SKM-1 (cell line): ENCODE data around the gene SUPT3H.
"Not testable (repeated sequence)": the region's sequence is repeated elsewhere in the genome, so short reads cannot be mapped to it uniquely, and the experiment has no call there.

Experiments
- DNase-seq: peaks from one replicate; lab custom pipeline; 2025; ENCODE audit not compliant: unreplicated experiment; lab: John Stamatoyannopoulos, UW

SUPT3H gene

DNA sequence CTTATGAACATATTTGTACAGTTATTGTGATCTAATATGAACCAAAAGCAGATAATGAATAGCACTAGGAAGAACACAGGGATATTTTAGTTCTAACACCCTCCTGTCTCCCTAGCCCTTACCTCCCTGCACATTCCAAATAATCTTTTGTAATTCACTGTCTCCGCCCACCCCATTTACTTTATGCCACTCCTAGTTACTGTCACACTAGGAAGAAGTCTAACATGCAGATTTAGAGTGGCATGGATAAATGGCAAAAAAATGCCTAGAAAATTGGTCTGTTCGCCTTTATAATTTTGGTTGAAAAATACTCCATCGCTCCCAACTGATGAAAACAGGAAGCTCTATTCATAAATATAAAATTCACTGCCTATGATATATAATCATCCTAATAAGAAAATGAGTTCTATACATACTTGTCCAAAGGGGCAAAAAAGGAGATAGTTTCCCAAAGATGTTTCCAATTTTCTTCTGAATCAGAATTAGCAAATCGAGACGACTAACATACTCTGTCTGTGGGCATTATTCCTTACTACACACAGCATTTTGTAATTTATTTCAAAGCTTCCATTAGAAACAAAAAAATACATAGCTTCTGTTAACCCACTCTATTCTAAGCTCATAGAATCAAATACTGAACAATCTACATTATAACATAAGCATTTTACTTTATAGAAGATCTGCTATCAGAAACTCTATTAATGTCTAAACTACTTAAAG lies 50.9 kb downstream of the SUPT3H start:
- DNase-seq, result no peak

DNA sequence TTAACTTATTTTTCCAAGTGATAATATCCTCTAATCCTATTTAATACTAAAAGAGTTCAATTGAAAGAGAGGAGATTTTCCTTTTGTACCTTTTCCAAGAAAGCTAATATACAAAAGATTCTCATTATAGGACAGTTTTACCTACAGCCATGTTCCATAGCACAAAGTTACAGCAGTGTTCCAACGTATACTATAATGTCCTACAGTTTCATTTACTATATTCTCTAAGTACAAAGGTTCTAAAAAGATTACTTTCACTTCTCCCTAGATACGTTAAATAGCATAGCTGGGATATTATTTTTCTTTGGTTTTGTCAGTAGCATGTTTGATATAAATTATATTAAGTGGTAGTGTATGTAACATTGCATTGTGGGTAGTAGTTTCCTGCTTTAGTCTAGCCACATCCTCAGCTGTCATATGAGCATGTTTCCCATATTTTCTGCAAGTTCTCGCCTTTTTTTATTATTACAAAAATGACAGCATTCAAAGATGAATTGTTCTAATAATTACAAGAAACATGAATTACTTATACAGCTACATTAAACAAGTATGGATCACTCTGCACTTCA lies 54.0 kb downstream of the SUPT3H start:
- no peak for DNase-seq

DNA sequence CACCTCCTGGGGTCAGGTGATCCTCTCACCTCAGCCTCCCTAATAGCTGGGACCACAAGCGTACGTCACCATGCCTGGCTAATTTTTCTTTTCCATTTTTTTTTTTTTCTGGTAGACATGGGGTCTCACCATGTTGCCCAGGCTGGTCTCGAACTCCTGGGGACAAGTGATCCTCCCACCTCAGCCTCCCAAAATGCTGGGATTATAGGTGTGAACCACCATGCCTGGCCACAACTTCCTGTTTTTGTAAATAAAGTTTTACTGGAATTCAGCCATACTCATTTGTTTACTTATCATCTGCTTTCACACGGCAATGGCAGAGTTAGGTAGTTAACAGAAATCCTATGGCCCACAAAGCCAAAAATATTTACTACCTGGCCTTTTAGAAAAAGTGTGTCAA lies 57.4 kb downstream of the SUPT3H start:
- DNase-seq, result no peak

DNA sequence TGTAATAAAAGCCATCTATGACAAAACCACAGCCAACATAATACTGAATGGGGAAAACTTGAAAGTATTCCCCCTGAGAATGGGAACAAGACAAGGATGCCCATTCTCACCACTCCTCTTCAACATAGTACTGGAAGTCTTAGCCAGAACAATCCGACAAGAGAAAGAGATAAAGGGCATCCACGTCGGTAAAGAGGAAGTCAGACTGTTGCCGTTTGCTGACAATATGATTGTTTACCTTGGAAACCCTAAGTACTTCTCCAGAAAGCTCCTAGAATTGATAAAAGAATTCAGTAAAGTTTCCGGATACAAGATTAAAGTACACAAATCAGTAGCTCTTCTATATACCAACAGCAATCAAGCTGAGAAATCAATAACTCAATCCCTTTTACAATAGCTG lies 63.6 kb downstream of the SUPT3H start:
- no peak for DNase-seq

DNA sequence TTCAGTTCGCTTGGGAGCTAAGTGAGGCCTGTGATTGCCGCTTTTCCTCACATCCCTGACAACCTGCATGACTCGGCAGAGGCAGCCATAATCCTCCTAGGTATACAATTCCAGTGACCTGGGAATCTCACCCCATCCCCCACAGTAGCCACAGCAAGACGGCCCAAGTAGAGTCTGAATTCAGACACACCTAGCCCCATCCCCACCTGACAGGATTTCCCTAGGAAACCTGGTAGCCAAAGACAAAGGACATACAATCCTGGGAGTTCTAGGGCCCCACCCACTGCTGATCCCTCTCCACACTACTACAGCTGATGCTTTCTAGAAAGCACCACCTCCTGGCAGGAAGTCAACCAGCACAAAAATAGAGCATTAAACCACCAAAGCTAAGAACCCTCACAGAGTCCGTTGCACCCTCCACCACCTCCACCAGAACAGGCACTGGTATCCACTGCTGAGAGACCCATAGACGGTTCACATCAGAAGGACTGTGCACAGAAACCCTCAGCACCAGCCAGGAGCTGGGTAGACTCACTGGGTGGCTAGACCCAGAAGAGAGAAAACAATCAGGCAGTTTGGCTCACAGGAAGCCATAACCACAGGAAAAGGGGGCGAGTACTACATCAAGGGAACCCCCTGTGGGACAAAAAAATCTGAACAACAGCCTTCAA lies 67.5 kb downstream of the SUPT3H start:
- no peak for DNase-seq

DNA sequence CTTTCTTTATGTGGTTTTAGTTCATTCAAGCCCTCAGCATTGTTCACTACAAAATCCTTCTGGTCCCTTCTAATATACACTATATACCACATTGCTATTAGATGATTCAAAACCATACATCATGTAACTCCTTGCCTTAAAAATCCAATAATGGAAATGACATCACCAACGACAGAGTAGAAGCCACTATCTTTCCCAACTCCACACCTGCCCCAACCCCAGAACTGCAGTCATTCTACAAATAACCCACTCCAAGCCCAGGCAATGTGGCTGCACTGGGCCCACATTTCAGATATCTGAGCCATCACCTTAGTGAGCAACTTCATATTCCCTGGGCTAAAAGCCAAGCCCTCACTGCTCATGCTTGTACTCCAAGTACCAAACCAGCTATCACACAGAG lies 72.2 kb downstream of the SUPT3H start:
- DNase-seq, result no peak

DNA sequence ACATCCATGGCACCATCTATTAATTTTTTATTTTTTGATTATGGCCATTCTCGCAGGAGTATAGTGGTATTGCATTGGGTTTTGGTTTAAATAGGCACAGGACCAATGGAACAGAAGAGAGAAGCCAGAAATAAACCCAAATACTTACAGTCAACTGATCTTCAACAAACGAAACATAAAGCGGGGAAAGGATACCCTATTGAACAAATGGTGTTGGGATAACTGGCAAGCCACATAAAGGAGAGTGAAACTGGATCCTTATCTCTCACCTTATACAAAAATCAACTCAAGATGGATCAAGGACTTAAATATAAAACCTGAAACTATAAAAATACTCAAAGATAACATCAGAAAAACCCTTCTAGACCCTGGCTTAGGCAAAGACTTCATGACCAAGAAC lies 74.9 kb downstream of the SUPT3H start:
- no peak for DNase-seq

DNA sequence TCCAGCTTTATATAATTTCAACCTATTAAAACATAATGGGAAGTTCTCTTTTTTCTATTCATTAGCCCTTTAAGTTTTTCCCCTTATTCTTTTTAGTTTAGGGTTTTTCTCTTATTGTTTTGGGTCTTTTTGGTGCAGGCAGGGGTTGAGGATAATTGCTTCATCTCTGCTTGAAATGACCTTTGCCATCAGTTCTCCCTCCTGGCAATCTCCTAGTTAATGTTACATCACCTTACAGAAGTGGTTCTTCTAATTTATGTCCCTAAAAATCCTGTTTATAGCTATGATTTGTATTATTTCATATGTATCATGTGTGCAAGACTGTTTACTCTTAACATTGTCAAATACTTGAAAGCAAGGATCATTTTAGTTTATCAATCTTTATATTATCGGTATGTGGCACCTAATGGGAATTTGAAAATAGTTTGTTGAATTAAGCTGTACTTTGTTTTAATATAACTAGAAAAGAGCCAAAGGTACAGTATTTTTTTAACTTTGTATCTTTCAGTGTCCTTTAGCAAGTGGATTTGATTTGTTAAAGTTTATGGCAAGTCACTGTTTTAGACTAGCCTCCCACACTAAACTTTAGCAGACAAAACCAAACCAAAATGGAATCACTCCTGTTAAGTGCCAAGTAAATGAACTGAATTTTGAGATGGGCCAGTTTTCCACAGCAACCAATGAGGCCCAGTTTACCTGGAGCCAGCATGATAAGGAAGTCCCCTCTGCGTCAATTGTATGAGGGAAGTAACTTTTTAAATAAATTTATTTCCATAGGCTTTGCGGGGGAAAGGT lies 76.2 kb downstream of the SUPT3H start:
- DNase-seq, result no peak

DNA sequence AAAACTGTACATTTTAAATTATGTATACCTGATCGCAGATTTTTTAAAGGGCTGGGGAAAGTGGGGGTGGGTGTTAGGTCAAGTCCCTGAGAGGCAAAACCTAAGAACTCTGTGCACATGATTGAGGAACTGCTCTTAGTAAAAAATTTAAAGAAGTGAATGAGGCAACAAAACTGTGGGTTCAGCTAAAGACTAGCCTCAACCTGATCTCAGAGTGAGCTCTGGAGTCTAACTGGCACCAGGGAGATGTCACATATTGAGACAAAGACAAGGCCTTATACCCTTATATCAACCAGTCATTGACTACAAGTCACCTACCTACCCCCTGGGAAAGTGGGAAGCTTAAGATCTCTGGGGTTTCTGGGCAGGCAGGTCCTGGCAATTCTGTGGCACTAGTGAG lies 77.0 kb downstream of the SUPT3H start:
- peak; percentile 48 for DNase-seq

DNA sequence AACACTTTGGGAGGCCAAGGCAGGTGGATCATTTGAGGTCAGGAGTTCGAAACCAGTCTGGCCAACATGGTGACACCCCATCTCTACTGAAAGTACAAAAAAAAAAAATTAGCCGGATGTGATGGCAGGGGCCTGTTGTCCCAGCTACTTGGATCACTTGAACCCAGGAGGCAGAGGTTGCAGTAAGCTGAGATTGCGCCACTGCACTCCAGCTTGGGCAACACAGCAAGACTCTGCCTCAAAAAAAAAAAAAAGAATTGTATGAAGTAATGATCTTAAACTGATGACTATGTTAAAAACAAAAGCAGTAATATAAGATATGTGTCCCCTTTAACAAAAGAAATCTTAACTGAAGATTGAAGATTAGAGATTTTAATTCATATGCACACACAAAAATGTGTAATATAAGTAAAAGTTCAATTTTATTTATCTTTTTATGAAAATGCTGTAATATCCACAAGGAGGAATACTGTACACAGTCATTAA lies 78.6 kb downstream of the SUPT3H start:
- no peak for DNase-seq

DNA sequence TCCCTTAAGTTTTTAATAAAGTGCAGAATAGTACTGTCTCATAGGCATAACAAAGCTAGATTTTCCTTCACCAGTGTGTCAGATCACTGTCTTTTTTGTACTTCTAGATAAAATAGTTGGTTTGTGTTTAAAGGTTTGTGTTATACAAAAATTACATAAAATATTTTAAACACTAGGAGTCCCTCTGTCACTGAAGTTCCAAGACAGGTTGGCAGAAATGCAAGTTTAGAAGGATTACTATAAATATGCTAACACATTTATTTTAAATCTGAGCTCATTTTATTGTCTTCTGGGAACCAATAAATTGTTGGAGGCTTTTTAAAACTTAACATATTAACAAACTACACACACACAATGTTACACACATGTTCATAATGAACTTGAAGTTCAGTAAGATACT lies 80.4 kb downstream of the SUPT3H start:
- no peak for DNase-seq

DNA sequence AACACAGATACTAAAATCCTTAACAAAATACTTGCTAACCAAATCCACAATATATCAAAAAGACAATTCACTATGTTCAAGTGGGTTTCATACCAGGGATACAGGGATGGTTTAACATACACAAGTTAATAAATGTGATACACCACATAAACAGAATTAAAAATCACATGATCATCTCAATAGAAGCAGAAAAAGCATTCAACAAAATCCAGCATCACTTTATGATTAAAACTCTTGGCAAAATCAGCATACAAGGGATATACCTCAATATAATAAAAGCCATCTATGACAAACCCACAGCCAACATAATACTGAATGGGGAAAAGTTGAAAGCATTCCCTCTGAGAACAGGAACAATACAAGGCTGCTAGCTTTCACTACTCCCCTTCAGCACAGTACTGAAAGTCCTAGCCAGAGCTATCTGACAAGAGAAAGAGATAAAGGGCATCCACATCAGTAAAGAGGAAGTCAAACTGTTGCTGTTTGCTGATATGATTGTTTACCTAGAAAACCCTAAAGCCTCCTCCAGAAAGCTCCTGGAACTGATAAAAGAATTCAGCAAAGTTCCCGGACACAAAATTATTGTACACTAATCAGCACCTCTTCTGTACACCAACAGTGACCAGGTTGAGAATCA lies 83.6 kb downstream of the SUPT3H start:
- not testable (repeated sequence) for DNase-seq

DNA sequence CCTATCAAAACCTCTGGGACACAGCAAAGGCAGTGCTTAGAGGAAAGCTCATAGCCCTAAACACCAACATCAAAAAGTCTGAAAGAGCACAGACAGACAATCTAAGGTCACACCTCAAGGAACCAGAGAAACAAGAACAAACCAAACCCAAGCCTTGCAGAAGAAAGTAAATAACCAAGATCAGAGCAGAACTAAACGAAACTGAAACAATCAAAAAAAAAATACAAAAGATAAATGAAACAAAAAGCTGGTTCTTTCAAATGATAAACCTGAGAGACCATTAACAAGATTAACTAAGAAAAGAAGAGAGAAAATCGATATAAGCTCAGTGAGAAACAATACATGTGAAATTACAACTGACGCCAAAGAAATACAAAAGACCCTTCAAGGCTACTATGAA lies 84.4 kb downstream of the SUPT3H start:
- no peak for DNase-seq

DNA sequence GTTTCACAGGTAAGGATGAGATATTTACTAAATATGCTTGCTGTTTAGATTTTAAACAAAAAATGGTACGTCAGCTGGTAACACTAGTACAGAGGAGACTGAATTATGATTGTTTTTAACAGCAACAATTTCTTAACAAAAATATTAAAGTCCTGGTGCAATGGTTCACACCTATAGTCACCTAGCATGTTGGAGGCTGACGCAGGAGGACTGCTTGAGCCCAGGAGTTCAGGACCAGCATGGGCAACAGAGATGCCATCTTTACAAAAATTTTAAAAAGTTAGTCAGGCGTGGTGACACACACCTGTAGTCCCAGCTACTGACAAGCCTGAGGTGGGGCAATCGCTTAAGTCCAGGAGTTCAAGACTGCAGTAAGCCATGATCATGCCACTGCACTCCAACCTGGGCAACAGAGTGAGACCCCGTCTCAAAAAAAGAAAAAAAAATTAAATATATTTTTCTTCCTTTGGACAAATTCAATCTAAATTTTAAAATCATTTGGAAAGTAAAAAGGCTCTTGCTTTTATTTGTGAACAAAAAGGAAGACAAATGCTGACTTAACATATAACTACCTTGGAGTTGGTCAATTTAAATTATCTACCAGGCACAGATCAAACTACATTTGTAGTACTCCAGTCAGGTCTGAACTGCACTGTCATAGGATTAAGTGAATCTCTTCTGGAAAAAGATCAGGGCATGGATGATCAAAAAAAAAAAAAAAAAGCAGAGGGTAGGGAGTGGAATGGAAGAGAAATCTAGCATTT lies 87.8 kb downstream of the SUPT3H start:
- DNase-seq, result no peak

DNA sequence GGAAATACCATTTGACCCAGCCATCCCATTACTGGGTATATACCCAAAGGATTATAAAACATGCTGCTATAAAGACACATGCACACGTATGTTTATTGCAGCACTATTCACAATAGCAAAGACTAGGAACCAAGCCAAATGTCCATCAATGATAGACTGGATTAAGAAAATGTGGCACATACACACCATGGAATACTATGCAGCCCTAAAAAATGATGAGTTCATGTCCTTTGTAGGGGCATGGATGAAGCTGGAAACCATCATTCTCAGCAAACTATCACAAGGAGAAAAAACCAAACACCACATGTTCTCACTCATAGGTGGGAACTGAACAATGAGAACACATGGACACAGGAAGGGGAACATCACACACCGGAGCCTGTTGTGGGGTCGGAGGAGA lies 91.0 kb downstream of the SUPT3H start:
- DNase-seq, result not testable (repeated sequence)

DNA sequence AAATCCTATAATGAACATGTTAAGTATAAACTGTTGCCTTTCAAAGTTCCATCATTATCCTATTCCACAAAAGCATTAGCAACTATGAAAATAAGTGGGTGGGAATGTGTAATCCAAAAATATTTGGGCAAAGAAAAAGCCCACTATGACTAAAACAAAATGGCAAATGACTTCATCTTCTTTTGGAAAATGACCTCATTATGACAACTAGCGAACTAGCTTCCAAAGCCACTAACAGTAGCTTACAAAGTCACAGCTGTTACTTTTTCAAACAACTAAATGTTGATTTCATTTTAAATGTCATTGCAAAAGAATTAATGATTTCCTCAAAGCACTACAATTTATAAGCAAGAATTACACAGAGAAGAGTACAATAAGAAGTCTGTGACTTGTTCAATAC lies 99.4 kb downstream of the SUPT3H start:
- no peak for DNase-seq

DNA sequence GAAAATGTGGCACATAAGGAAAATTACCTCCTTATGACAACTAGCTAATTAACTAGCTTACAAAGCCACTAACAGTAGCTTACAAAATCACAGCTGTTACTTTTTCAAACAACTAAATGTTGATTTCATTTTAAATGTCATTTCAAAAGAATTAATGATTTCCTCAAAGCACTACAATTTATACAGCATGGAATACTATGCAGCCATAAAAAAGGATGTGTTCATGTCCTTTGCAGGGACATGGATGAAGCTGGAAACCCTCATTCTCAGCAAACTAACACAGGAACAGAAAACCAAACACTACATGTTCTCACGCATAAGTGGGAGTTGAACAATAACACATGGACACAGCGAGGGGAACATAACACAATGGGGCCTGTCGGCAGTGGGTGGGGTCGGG lies 100.0 kb downstream of the SUPT3H start:
- not testable (repeated sequence) for DNase-seq

DNA sequence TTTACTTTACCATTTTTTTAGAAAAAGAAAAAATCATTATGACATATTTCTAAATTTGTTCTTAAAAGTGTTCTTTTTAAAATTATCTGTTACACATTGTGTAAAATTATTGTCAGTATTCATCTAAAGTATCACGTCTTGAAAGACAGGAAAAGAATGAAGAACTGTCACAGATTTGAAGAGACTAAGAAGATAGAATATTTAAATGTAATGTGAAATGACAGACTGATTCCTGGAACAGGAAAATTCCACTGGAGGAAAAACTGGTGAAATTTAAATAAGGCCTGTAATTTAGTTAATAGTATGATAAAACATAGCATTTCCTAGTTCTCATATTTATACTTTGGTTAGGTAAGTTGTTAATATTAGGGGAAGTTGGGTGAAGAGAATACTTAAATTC lies 102.4 kb downstream of the SUPT3H start:
- no peak for DNase-seq

DNA sequence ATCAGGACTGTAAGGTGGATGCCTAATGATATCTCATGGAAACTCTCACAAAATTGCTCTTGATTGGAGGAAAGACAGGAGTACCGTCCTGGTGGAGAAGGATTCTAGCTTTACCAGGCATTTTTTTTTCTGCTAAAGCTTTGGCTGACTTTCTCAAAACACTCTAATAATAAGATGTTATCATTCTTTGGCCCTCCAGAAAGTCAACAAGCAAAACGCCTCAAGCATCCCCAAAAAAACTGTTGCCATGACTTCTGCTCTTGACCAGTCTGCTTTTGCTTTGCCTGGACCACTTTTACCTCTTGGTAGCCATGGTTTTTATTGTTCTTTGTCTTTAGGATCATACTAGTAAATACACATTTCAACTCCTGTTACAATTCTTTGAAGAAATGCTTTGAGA lies 105.1 kb downstream of the SUPT3H start:
- DNase-seq, result no peak

DNA sequence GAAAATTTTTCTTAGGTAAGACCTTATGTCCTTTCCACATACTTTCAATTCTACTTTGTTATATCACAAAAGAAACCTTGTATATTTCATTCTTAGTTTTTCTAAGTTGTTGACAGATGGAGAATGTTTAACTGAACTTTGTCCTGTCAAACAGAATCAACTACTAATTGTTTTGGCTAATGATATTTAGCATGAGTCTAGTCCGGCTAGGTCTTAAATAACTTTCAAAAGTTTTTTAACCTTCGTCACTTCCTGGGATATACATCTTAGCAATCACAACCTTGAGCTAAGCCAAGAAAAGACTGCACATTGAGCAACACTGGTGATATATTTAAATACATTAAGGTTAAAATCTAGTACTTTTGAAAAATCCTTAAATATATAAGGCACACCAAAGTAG lies 112.5 kb downstream of the SUPT3H start:
- DNase-seq, result no peak
